HG02970 (cell line): ENCODE data around the gene CCN6.

Experiments
- ATAC-seq: cut with Tn5 transposase; IDR thresholded peaks from one replicate; pipeline ENCODE4 v1.9.1; 2021; ENCODE audit warnings: mild to moderate bottlenecking, moderate library complexity, moderate number of reproducible peaks; ENCODE audit not compliant: unreplicated experiment, low FRiP score

The CCN6 gene

GRCh38 chr6:112109262-112109661 is 55.4 kb downstream of the CCN6 start:
- no peak for ATAC-seq

GRCh38 chr6:112113431-112113830 is 59.5 kb downstream of the CCN6 start:
- no peak for ATAC-seq

GRCh38 chr6:112113918-112114317 is 60.0 kb downstream of the CCN6 start:
- no peak for ATAC-seq

GRCh38 chr6:112114577-112115223 is 60.8 kb downstream of the CCN6 start:
- ATAC-seq: no peak

GRCh38 chr6:112116221-112116620 is 62.3 kb downstream of the CCN6 start:
- no peak for ATAC-seq

GRCh38 chr6:112117554-112117953 is 63.6 kb downstream of the CCN6 start:
- ATAC-seq: no peak

GRCh38 chr6:112118034-112118433 is 64.1 kb downstream of the CCN6 start:
- ATAC-seq: no peak
